HEK293 (cell line): Measurements from ENCODE around the gene COG1.

Experiments used
- BCL11A ChIP-seq: fragments of 450-650 bp; formaldehyde crosslinking; IDR thresholded peaks from 2 replicates; pipeline ENCODE4 v1.5.1; 2016; ENCODE audit warnings: low read depth, missing biosample characterization, missing genetic modification characterization
- BCL6B ChIP-seq: fragments of 450-650 bp; formaldehyde crosslinking; IDR thresholded peaks from 2 replicates; pipeline ENCODE4 v1.5.1; 2017; ENCODE audit warnings: missing biosample characterization, missing genetic modification characterization
- HOXD13 ChIP-seq: sonication (generic); formaldehyde crosslinking; IDR thresholded peaks from 2 replicates; pipeline ENCODE4 v1.8.0; 2022; ENCODE audit warnings: missing genetic modification reagents, borderline replicate concordance
- IKZF3 ChIP-seq: fragments of 450-650 bp; IDR thresholded peaks from 2 replicates; pipeline ENCODE4 v1.5.0; 2018; ENCODE audit warnings: missing biosample characterization, mild to moderate bottlenecking, missing genetic modification characterization, moderate library complexity
- MEIS1 ChIP-seq: sonication (generic); formaldehyde crosslinking; IDR thresholded peaks from 2 replicates; pipeline ENCODE4 v1.8.1; 2022; ENCODE audit warnings: missing genetic modification reagents, mild to moderate bottlenecking, borderline replicate concordance
- OSR2 ChIP-seq: fragments of 450-650 bp; formaldehyde crosslinking; IDR thresholded peaks from 2 replicates; pipeline ENCODE4 v1.5.1; 2016; ENCODE audit warnings: missing biosample characterization, missing genetic modification characterization
- OVOL3 ChIP-seq: fragments of 450-650 bp; formaldehyde crosslinking; IDR thresholded peaks from 2 replicates; pipeline ENCODE4 v1.5.1; 2016; ENCODE audit warnings: missing biosample characterization, missing genetic modification characterization
- TCF7L2 ChIP-seq: IDR thresholded peaks from 2 replicates; pipeline ENCODE4 v1.6.1; 2011; ENCODE audit warnings: low read depth, mild to moderate bottlenecking, inconsistent platforms, low read length, moderate library complexity, borderline replicate concordance
- WT1 ChIP-seq: fragments of 450-650 bp; formaldehyde crosslinking; IDR thresholded peaks from 2 replicates; pipeline ENCODE4 v1.5.1; 2016; ENCODE audit warnings: missing biosample characterization, missing genetic modification characterization
- ZBTB10 ChIP-seq: fragments of 450-650 bp; formaldehyde crosslinking; IDR thresholded peaks from 2 replicates; pipeline ENCODE4 v1.5.1; 2016; ENCODE audit warnings: missing biosample characterization, missing genetic modification characterization
- ZBTB21 ChIP-seq: fragments of 450-650 bp; formaldehyde crosslinking; IDR thresholded peaks from 2 replicates; pipeline ENCODE4 v1.5.1; 2017; ENCODE audit warnings: missing biosample characterization, missing genetic modification characterization
- ZBTB48 ChIP-seq: fragments of 450-650 bp; formaldehyde crosslinking; IDR thresholded peaks from 2 replicates; pipeline ENCODE4 v1.5.1; 2016; ENCODE audit warnings: missing biosample characterization, missing genetic modification characterization
- ZFHX2 ChIP-seq: fragments of 450-650 bp; formaldehyde crosslinking; conservative IDR thresholded peaks from 2 replicates; pipeline ENCODE4 v1.5.1; 2016; ENCODE audit warnings: missing biosample characterization, missing genetic modification characterization
- ZFP3 ChIP-seq: fragments of 450-650 bp; formaldehyde crosslinking; IDR thresholded peaks from 2 replicates; pipeline ENCODE4 v1.5.1; 2016; ENCODE audit warnings: low read depth, missing biosample characterization, missing genetic modification characterization
- ZNF10 ChIP-seq: fragments of 450-650 bp; formaldehyde crosslinking; IDR thresholded peaks from 2 replicates; pipeline ENCODE4 v1.5.1; 2017; ENCODE audit warnings: missing biosample characterization, missing genetic modification characterization
- ZNF138 ChIP-seq: fragments of 450-650 bp; formaldehyde crosslinking; IDR thresholded peaks from 2 replicates; pipeline ENCODE4 v1.5.1; 2016; ENCODE audit warnings: missing biosample characterization, missing genetic modification characterization, borderline replicate concordance
- ZNF140 ChIP-seq: fragments of 450-650 bp; formaldehyde crosslinking; IDR thresholded peaks from 2 replicates; pipeline ENCODE4 v1.5.1; 2016; ENCODE audit warnings: missing biosample characterization, missing genetic modification characterization
- ZNF157 ChIP-seq: fragments of 450-650 bp; formaldehyde crosslinking; IDR thresholded peaks from 2 replicates; pipeline ENCODE4 v1.5.1; 2016; ENCODE audit warnings: missing biosample characterization, missing genetic modification characterization
- ZNF202 ChIP-seq: fragments of 450-650 bp; formaldehyde crosslinking; IDR thresholded peaks from 2 replicates; pipeline ENCODE4 v1.5.1; 2016; ENCODE audit warnings: missing biosample characterization, missing genetic modification characterization, borderline replicate concordance
- ZNF211 ChIP-seq: fragments of 450-650 bp; formaldehyde crosslinking; IDR thresholded peaks from 2 replicates; pipeline ENCODE4 v1.5.1; 2016; ENCODE audit warnings: low read depth, missing biosample characterization, missing genetic modification characterization
- ZNF214 ChIP-seq: fragments of 450-650 bp; formaldehyde crosslinking; IDR thresholded peaks from 2 replicates; pipeline ENCODE4 v1.5.1; 2017; ENCODE audit warnings: missing biosample characterization, mild to moderate bottlenecking, missing genetic modification characterization, borderline replicate concordance
- ZNF280C ChIP-seq: fragments of 450-650 bp; formaldehyde crosslinking; IDR thresholded peaks from 2 replicates; pipeline ENCODE4 v1.5.1; 2016; ENCODE audit warnings: missing biosample characterization, missing genetic modification characterization
- ZNF302 ChIP-seq: fragments of 450-650 bp; formaldehyde crosslinking; IDR thresholded peaks from 2 replicates; pipeline ENCODE4 v1.5.1; 2016; ENCODE audit warnings: missing biosample characterization, missing genetic modification characterization, low read depth
- ZNF354C ChIP-seq: fragments of 450-650 bp; formaldehyde crosslinking; IDR thresholded peaks from 2 replicates; pipeline ENCODE4 v1.5.1; 2016; ENCODE audit warnings: missing biosample characterization, missing genetic modification characterization, low read depth, borderline replicate concordance
- ZNF404 ChIP-seq: fragments of 450-650 bp; formaldehyde crosslinking; IDR thresholded peaks from 2 replicates; pipeline ENCODE4 v1.5.1; 2017; ENCODE audit warnings: missing biosample characterization, missing genetic modification characterization
- ZNF449 ChIP-seq: fragments of 450-650 bp; formaldehyde crosslinking; IDR thresholded peaks from 2 replicates; pipeline ENCODE4 v1.5.1; 2017; ENCODE audit warnings: missing biosample characterization, mild to moderate bottlenecking, missing genetic modification characterization, moderate library complexity
- ZNF473 ChIP-seq: fragments of 450-650 bp; formaldehyde crosslinking; IDR thresholded peaks from 2 replicates; pipeline ENCODE4 v1.5.1; 2017; ENCODE audit warnings: missing biosample characterization, missing genetic modification characterization
- ZNF510 ChIP-seq: fragments of 450-650 bp; formaldehyde crosslinking; IDR thresholded peaks from 2 replicates; pipeline ENCODE4 v1.5.1; 2018; ENCODE audit warnings: mild to moderate bottlenecking, missing genetic modification characterization, missing biosample characterization; ENCODE audit not compliant: insufficient replicate concordance
- ZNF521 ChIP-seq: fragments of 450-650 bp; formaldehyde crosslinking; IDR thresholded peaks from 2 replicates; pipeline ENCODE4 v1.5.1; 2017; ENCODE audit warnings: missing biosample characterization, mild to moderate bottlenecking, missing genetic modification characterization
- ZNF544 ChIP-seq: fragments of 450-650 bp; formaldehyde crosslinking; IDR thresholded peaks from 2 replicates; pipeline ENCODE4 v1.5.0; 2017; ENCODE audit warnings: missing biosample characterization, missing genetic modification characterization
- ZNF555 ChIP-seq: fragments of 450-650 bp; formaldehyde crosslinking; conservative IDR thresholded peaks from 2 replicates; pipeline ENCODE4 v1.5.1; 2017; ENCODE audit warnings: missing biosample characterization, mild to moderate bottlenecking, missing genetic modification characterization, inconsistent platforms
- ZNF600 ChIP-seq: fragments of 450-650 bp; formaldehyde crosslinking; IDR thresholded peaks from 2 replicates; pipeline ENCODE4 v1.5.1; 2016; ENCODE audit warnings: missing biosample characterization, missing genetic modification characterization
- ZNF623 ChIP-seq: fragments of 450-650 bp; formaldehyde crosslinking; IDR thresholded peaks from 2 replicates; pipeline ENCODE4 v1.5.1; 2016; ENCODE audit warnings: missing biosample characterization, missing genetic modification characterization
- ZNF660 ChIP-seq: fragments of 450-650 bp; IDR thresholded peaks from 2 replicates; pipeline ENCODE4 v1.5.1; 2018; ENCODE audit warnings: missing biosample characterization, mild to moderate bottlenecking, missing genetic modification characterization
- ZNF707 ChIP-seq: fragments of 450-650 bp; formaldehyde crosslinking; IDR thresholded peaks from 2 replicates; pipeline ENCODE4 v1.5.1; 2016; ENCODE audit warnings: missing biosample characterization, missing genetic modification characterization
- ZNF776 ChIP-seq: fragments of 450-650 bp; formaldehyde crosslinking; IDR thresholded peaks from 2 replicates; pipeline ENCODE4 v1.5.0; 2017; ENCODE audit warnings: missing biosample characterization, missing genetic modification characterization, borderline replicate concordance

COG1 gene

GRCh38 chr17:73255671-73256181, 62.9 kb downstream of the COG1 start (continued):
- TF ChIP-seq OSR2 (tag by site-specific recombination) (no peak), BCL11A (tag by site-specific recombination) (no peak), WT1 (no peak), ZNF473 (tag by site-specific recombination) (no peak), ZNF449 (tag by site-specific recombination) (no peak), ZNF521 (tag by site-specific recombination) (no peak), ZNF302 (tag by site-specific recombination) (no peak), ZNF354C (tag by site-specific recombination) (no peak), ZFHX2 (tag by site-specific recombination) (0 out of 2 replicates have a peak, but pooled peaks have one; percentile 36), ZNF10 (no peak), ZNF776 (tag by site-specific recombination) (no peak), ZNF138 (tag by site-specific recombination) (no peak), BCL6B (tag by site-specific recombination) (no peak), OVOL3 (no peak), ZNF140 (tag by site-specific recombination) (no peak), ZNF544 (no peak), MEIS1 (CRISPR knock-in tag) (no peak), IKZF3 (tag by site-specific recombination) (no peak), ZNF600 (tag by site-specific recombination) (0 out of 2 replicates have a peak, but pooled peaks have one; percentile 25), ZNF214 (tag by site-specific recombination) (no peak), ZNF404 (tag by site-specific recombination) (no peak), HOXD13 (CRISPR knock-in tag) (no peak), ZBTB10 (tag by site-specific recombination) (no peak), ZFP3 (tag by site-specific recombination) (no peak), TCF7L2 (no peak), ZBTB48 (tag by site-specific recombination) (no peak), ZNF510 (tag by site-specific recombination) (no peak), ZNF157 (no peak), ZNF211 (tag by site-specific recombination) (no peak), ZNF707 (tag by site-specific recombination) (no peak), ZNF623 (tag by site-specific recombination) (no peak), ZNF280C (tag by site-specific recombination) (no peak), ZNF202 (tag by site-specific recombination) (no peak), ZNF555 (tag by site-specific recombination) (no peak), ZBTB21 (no peak), ZNF660 (tag by site-specific recombination) (peak; percentile 81; the same call in 1 of the 2 replicates)
